GM21367 (cell line): ENCODE results near the gene DOCK11.

Experiments
- ATAC-seq: cut with Tn5 transposase; IDR thresholded peaks from one replicate; pipeline ENCODE4 v1.9.1; 2021; ENCODE audit not compliant: unreplicated experiment

DOCK11 gene

GRCh38 chrX:118499295-118499694, 3.7 kb downstream of the DOCK11 start:
- ATAC-seq = no peak

GRCh38 chrX:118502161-118502789, 6.7 kb downstream of the DOCK11 start:
- no peak for ATAC-seq

- no peak for ATAC-seq
Observed at GRCh38 chrX:118503260-118504041, 7.8 kb downstream of the DOCK11 start.

GRCh38 chrX:118504581-118504980, 9.0 kb downstream of the DOCK11 start:
- ATAC-seq = no peak

- ATAC-seq = no peak
Observed at GRCh38 chrX:118506805-118507480, 11.3 kb downstream of the DOCK11 start.

- no peak for ATAC-seq
Observed at GRCh38 chrX:118507766-118508165, 12.2 kb downstream of the DOCK11 start.

- no peak for ATAC-seq
Observed at GRCh38 chrX:118508221-118508620, 12.6 kb downstream of the DOCK11 start.

GRCh38 chrX:118508635-118509034, 13.0 kb downstream of the DOCK11 start:
- ATAC-seq = no peak

GRCh38 chrX:118510111-118510510, 14.5 kb downstream of the DOCK11 start:
- ATAC-seq = no peak

GRCh38 chrX:118513120-118513898, 17.7 kb downstream of the DOCK11 start:
- no peak for ATAC-seq

- ATAC-seq = no peak
Observed at GRCh38 chrX:118519411-118520215, 24.0 kb downstream of the DOCK11 start.

GRCh38 chrX:118520216-118521206, 24.9 kb downstream of the DOCK11 start:
- no peak for ATAC-seq

GRCh38 chrX:118521435-118521834, 25.8 kb downstream of the DOCK11 start:
- no peak for ATAC-seq

GRCh38 chrX:118522230-118522926, 26.8 kb downstream of the DOCK11 start:
- no peak for ATAC-seq

GRCh38 chrX:118523920-118524319, 28.3 kb downstream of the DOCK11 start:
- no peak for ATAC-seq

GRCh38 chrX:118524344-118524743, 28.7 kb downstream of the DOCK11 start:
- no peak for ATAC-seq

GRCh38 chrX:118525174-118525730, 29.6 kb downstream of the DOCK11 start:
- ATAC-seq = no peak

- ATAC-seq = no peak
Observed at GRCh38 chrX:118526149-118526548, 30.5 kb downstream of the DOCK11 start.
